ENCODE data around the gene NR3C2.
"Not testable (repeated sequence)": the region's sequence is repeated elsewhere in the genome, so short reads cannot be mapped to it uniquely, and the experiment has no call there.

Gene NR3C2

DNA sequence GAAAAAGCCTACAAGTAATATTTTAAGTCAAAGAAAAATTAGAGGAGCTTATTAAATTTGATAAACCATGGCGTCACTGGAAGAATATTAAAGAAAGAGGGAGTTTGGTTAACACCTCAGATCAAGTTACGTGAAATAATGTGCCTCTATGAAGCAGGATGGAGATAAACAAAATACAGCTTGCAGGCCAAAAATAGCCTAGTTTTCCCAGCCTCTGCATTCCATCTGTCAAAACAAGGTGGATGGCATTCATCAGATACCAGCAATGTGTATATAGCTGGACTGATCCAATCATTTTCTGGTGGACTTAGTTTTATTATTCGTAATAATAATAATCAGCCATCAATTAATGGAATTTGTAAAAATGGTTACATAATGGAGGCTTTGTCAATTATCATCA is 230.7 kb downstream of the NR3C2 start:
- no peak for DNase-seq

DNA sequence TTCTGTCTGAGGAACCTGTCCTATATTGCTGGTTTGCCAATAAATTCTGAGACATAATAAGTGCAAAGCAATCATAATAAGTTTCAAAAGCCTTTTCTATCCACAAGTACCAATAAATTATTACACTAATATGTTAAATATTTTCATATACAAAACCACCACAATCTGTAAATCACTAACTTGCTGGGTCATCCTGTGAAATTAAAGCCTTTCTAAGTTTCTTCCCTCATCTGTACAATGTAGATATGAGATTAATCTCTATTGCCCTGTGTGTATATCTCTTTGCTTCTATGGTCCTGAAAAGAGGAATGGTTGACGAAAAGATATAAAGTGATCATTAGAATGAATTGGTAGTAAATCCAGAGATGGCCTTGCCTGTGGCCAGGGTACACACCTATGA is 231.6 kb downstream of the NR3C2 start:
- DNase-seq = no peak

DNA sequence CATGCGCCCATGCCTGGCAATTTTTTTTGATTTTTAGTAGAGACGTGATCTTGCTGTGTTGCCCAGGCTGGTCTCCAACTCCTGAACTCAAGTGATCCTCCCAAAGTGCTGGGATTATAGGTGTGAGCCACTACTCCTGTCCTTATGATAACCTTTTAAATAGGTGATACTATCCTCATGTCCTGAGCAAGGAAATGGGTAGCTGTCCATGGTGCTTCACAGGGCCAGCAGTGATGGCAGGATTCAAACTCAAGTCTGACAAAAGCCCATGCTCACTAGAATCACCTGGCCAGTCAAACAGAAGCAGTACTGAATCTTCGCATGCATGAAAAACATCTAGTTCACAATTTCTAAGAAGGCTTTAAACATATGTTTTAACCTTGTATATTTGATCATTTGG is 235.1 kb downstream of the NR3C2 start:
- no peak for DNase-seq

DNA sequence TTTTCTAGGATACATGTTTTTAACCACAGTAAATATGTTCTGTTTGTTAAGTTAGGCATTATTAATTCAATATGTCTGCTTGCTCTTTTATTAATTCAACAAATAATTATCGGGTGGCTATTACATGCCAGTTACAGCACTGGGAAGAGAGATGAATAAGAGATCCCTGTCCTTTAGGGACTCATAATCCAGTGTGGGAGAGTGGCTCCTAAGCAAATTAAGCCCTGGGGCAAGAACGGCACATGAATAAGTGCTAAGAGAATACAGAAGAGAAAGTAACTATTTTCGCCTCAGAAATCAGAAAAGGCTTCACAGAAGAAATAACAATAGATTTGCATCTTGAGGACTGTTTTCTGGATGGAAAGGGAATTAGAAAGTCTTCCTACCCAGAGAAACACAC is 236.7 kb downstream of the NR3C2 start:
- DNase-seq = no peak

DNA sequence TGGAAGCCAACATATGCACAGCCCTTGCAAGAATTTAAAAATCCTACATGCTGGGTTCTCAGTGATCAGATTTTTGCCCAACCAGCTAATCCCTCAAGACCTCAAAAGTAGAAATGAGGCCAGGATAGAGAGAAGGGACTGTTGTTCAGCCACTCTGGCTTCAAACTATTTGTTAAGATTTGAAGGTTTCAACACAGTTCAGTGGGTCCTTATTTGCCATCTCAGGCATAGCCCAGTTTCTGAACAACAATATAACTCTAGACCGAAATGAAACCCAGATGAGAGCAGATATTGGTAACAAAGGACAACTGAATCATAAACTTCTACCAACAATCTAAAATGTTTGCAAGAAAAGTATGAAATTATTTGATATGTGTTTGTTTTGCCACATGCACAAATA is 237.3 kb downstream of the NR3C2 start:
- DNase-seq = no peak

DNA sequence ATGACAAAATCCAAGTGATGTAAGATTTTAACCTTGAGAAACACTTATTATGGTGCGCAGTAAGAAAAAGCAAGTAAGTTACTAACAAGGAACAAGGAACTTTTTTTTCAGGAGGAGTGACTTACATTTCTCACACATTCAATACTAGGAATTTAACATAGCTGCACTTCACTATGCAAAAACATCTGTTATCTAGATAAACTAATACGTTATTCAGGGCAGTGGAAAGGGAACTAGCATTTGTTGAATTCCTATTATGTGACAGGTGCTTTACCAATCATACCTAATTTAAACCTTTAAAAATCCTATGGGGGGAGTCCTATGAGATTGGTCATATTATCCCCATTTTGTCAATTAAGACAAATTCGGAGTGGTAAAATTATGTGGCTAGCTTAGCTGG is 238.0 kb downstream of the NR3C2 start:
- DNase-seq = no peak

DNA sequence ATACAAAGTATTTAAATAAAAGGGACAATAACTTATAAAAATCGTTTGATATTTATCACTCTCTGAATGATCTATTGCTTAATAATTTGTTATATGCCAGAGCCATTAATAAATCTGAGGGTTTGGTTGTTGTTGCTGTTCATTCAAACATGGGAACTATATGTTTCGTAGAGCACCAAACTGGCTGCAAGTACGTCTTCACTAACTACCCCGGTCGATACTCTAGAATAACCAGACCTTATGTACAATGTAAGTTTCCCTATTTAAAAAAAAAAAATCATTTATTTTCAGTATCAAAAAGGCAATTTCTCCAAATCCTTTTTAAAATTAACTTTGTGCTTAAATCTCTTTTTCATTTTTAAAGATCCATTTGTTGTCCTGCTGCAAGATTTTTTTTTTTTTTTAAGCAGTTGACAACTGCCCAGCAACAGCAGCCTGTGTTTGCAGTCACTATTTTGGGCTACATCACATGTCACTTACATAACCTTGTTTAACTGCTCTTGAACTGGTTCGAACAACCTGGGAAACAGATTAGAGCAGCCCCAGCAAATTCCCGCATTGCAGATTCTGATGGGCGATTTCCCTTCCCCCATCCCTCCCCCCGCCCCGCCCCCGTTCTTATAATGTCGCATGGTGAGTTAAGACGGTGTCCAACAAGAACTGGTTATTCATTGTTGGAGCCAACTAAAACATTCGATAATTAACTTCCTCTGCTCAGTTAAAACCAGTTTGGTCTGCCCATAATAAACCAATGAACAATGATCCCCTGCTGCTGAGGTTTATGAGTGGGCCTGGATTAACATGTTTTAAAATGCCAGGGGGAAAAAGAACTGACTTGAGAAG is 238.9 kb downstream of the NR3C2 start:
- DNase-seq = no peak

DNA sequence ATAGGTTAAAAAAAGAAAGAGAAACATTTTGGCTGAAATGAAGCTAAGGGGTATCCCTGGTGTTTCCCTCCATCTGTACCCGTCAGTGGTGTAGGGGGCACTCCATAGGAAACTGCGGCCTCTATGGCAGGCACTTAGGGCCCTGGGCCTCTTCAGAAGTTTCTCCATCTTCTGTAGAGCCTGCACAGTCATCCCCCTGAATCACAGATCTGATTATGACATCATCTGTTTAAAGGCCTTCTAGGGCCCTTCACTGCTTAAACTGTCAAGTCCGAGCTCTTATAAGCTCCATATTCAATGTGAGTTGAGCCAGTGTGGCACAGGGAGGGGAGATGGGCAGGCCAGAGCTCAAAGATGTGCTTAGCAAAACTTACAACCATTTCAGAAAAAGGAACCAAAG is 241.3 kb downstream of the NR3C2 start:
- no peak for DNase-seq

DNA sequence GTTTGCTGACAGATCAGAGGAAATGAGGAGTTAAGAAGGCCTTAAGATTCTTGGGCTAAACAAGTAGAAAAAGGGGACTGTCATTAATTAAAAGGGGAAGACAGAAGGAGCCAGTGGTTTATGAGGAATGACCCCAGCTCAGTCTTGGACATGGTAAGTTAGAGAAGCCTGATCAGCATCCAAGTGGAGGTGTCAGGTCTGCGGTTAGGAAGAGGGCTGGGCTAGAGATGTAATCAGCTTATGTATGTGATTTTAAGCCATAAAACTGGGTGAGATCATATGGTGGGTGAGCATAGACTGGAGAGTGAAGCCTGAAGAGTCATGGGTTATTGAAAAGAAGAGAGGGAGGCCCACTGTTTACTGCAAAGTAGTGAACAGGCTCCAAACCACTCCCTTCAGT is 246.1 kb downstream of the NR3C2 start:
- no peak for DNase-seq

DNA sequence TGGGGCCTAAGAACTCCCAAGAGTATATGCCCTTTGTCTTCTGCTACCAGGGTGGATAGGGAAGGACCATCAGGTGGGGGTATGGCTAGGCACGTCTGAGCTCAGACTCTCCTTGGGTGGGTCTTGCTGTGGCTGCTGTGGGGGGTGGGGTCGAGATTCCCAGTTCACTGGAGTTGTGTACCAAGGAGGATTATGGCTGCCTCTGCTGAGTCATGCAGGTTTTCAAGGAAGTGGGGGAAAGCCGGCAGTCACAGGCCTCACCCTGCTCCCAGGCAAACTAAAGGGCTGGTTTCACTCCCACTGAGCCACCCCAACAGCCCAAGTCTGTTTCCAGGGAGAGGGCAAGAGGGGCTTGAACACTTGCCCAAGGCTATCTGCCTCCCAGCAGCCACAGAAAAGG is 249.7 kb downstream of the NR3C2 start:
- DNase-seq = no peak

DNA sequence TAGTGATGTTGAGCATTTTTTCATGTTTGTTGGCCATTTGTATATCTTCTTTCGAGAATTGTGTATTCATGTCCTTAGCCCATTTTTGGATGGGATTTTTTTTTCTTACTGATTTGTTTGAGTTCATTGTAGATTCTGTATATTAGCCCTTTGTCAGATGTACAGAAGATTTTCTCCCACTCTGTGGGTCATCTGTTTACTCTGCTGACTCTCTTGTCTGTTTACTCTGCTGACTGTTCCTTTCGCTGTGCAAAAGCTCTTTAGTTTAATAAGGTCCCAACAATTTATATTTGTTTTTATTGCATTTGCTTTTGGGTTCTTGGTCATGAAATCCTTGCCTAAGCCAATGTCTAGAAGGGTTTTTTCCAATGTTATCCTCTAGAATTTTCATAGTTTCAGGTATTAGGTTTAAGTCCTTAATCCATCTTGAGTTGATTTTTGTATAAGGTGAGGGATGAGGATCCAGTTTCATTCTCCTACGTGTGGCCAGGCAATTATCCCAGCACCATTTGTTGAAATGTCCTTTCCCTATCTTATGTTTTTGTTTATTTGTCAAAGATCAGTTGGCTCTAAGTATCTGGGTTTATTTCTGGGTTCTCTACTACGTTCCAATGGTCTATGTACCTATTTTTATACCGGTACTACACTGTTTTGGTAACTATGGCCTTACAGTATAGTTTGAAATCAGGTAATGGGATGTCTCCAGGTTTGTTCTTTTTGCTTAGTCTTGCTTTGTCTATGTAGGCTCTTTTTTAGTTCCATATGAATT is 254.6 kb downstream of the NR3C2 start:
- not testable (repeated sequence) for DNase-seq

DNA sequence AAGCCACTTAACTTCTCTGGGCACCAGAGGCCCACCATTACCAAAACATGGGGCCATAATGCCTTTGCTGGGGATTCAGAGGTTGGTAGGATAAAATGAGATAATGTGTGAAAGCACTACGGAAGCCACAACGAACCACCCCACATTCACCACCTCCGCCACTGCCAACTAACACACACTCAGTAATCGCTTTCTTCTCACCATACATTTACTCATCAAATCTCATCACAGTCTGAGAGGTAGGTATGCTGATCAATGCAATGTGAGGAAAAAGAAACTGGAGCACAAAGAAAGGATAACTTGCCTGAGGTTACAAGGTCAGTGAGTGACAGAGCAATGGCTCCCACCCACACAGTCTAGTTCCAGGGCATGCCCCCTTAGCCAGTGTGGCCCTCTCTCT is 257.3 kb downstream of the NR3C2 start:
- no peak for DNase-seq

DNA sequence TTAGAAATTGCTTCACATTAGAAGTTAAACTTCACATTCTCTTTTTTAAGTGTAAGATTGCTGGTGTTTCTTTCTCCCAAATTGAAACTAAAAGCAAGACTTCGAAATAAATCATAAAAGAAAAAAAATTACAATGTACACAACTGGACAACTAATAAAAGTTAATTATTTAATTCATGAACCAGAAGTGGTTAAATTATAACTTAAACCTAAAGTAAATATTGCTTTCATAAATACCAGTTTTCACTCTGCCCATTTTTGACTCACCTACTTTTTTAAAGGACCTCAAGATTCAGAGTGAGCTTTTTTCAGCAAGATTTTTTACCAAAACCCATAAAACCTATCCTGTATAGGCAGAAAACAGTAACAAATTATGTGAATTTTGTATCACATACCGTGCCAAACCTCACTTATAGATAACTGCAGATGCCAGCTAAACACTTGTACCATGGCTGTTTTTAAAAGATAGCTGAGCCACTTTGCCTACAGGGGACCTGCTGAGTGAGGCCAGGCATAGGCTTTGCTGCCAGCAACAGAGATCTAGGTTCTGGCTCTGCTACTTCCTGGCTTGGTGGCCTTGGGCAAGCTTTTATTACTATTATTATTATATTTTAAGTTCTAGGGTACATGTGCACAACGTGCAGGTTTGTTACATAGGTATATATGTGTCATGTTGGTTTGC is 259.8 kb downstream of the NR3C2 start:
- DNase-seq = no peak

DNA sequence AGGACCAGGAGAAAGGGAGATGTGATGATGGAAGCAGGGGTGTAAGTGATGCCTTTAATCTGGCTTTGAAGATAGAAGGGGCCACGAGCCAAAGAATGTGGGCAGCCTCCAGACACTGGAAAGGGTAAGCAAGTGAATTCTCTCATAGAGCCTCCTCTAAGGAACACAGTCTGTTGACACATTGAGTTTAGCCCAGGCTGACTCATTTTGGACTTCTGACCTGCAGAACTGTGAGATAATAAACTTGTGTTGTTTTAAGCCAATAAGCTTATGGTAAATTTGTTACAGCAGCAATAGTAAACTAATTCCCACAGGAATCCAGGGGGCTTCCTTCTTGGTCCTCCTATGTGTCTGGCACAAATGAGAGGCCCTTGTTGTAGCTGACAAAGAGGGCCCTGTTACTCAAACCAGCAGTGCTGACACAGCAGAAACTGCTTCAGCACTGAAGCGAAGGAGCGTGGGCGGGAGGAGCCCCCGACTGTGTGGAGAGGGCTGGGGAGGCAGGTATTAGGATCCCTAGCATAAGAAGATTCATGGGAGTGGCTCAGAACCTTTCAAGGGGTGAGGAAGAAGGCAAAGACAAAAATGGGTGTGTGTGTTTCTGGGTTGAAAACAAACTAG is 268.7 kb downstream of the NR3C2 start:
- no peak for DNase-seq

DNA sequence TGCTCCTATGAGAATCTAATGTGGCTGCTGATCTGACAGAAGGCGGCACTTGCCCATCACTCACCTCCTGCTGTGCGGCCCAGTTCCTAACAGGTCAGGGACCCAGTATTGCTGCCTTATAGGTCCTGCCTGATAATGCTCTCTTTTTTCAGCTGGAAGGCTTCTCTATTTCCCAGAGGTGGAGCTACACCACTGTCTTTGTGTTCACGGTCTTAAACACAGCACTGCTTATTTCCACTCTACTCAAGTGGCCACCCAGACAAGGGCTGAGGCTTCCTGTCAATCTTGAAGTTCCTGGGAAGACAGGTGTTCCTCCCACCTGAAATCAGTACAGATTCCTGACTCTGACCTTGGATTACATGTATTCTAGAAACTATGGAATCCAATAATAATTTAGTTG is 270.6 kb downstream of the NR3C2 start:
- DNase-seq = no peak

DNA sequence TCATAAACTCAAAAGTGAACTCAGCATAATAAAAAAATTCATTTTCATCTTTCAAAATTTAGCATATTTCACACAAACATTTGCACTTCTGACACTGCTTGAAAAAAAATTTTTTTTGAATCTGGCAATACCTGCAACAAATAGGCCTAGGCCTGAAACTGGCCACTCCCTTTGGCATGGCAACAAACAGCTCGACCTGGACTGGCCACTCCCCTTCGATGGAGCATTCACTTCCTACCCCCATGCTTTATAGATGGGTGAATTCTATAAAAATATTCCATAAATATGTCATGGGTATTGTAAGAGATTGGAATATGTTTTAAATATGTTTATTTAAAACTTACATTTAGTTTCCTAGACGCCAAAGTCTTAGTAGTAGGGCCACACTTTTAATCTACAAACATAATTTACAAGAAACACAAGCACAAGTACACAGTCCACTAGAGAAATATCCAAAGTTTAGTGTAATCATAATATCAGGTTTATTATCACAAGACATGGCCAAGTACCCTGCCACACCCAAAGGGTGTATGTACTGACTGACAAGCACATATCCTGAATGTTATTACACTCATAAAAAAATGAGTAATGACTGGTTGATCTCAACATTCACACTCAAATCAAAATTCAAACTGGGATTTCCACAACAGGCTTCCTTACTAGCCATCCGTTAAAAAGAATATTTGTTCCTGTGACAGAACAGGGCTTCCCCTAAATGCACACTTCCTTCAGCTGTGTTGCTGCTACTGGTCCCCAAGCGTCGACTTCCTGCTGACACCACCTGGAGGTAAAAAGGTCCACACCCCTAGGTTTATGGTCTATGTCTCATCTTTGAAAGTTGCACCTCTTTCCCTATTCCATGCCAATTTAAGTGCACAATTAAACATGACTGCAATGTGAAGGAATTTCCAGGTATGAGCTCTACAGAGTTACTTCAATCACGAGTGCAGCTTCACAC is 271.5 kb downstream of the NR3C2 start:
- no peak for DNase-seq

DNA sequence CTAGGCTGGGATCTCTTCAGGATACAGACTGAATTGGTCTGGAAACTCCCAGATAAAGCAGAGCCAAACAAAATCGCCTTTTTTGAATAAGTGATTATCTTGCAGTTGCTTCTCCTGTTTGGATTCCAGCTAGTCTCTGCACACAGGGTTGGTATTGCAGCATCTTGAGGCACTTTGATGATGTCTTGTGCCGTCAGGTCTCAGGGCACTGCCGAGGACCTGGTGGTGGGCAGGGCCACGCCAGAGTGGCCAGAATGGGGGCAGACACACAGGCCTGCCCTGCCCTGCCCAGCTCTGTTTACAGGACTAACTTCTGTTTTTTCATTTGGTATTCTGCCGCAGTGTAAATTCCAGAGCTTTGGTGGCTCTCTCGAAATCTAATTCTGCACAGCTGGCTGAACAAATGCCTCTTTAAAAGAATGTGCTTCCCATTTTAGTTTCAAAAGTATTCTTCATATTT is 276.1 kb downstream of the NR3C2 start:
- DNase-seq = no peak

DNA sequence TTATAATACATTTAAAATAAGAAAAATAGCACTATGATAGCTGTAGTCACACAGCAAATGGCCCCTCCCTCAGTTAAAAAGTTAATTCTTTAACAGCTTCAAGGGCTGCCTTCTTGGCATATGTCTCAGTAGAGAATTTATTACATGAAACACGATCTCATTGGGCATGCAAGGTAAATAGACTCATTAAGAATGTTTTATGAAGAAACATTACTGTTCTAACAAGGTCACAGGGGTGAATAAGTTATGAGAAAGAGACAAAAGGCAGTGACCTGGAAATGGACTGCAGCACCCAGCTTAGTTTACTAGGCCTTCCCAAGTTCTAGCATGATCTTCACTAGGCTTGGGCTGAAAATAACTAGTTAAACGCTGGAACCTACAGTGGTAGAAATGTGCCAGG is 277.7 kb downstream of the NR3C2 start:
- DNase-seq = no peak

DNA sequence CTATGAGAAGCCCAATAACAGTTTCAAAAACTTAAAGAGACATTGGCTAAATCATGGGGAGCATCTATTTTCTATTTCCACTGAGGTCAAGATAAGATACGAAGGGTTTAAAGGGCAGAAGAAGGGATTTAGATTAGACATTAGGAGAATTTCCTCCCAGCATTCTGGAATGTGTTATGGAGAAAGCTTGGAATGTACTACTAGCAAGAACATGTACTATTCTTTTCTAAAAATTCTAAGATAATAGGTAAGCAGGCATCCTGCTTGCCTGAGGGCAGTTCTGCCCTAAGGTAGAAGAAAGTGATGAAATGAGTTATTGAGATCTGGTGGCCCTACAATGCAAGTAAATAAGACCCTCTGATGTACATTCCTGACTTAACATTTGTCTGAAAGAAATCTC is 279.2 kb downstream of the NR3C2 start:
- no peak for DNase-seq

DNA sequence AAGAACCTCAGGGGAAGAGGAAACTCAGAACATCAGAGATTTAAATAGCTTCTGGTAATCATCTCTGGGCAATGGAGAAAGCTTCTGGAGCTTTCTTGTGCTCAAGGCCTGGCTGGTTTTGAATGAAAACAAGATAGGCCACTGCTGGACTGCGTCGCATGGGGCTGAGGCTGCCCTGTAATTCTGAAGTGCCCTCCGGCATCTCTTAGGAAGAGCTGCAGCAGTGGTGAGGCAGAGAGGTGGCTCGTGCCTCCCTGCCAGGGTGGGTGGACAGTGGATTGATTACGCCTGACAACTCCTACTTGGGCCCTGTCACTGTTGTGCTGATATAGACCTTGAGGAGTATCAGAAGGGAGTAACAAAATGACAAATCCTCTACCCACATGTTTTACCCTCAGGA is 279.7 kb downstream of the NR3C2 start:
- no peak for DNase-seq

DNA sequence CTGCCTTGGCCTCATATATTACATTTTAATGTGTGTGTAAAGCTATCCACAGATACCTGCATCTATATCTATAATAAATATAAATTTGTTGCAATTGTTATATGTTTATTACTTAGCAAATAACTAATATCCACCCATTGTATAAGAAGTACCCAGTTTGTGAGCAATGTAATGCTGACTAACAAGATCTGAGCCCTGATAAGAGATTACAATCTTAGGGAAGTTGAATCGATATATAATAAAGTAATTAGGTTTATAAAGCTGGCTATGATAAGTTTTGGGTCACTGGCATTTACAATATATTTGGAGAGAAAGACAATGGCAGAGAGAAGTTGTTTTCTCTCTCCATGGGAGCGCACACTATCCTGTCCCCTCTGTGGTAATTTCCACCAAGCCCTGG is 280.6 kb downstream of the NR3C2 start:
- no peak for DNase-seq

DNA sequence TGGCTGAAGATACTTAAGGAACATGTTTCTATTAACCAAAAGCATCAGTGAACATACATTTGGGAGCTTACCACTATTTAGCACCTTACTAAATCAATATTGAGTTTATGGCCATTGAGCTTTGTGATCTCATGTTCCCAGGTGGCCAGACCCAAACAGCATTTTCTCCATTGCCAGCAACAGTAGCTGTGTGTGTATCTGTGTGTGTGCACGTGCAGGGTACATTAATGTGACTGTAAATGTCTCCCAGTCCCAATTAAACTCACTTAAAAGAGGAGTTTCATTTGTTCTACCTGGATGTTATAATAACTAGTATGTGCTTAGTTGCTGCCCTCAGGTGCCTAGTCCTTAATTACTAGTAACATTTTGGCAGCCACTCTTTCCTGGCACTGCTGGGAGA is 282.4 kb downstream of the NR3C2 start:
- no peak for DNase-seq

Measured in activated effector memory CD4-positive, alpha-beta T cell treated with Interleukin-2 at 50 U/mL for 16 hours (primary cell).